GM12873 (cell line): ENCODE measurements around the gene VPS35.

ENCODE experiments used
- CTCF ChIP-seq: IDR thresholded peaks from 2 replicates; pipeline ENCODE4 v1.5.1; 2012; ENCODE audit warnings: low read depth, mild to moderate bottlenecking, moderate library complexity, low read length, control low read depth; ENCODE audit not compliant: insufficient read depth; ENCODE audit errors: missing control alignments

The VPS35 gene

DNA sequence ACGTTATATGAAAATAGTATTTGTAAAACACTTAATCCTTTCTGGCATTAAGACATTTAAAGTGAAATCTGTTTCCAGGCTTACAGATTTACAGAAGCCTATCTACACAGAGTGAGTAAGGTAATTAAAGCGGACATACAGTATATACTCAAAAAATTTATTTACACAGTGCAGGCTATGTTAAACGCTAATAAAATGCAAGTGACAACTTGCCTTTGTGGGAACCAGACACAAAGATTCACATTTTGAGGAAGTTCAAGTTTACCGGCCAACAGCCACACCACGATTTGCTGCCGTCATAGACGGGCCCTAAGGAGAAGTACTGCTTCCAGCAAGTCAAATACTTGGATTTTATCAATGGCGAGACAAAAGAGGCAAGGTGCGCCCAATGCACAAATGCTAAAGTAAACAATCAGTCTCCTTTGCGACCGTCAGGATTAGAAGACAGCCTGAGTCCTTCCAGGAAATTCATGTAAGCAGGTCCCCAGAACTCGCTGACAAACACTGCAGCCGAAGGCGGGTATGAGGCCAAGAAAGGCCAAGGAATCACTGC lies 801 bp downstream of the VPS35 start:
- no peak for TF ChIP-seq CTCF

DNA sequence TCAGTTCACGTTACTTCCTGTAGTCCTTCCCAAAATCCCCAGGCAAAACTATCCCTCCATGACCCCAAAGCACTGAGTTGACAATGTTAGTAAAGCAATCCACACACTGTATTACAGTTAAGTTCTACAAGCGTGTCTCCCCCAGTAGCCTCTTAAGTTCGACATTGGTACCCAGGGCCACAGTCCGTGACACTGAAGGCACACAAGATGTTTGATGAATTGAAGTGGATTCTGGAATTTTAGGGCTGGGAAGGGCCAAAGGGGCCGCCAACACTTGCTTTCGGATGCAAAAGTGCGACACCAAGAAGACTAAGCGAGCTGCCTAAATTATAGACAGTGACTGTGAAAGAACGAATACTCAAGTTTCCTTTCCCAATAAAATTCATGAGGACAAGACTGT lies 1.5 kb downstream of the VPS35 start:
- TF ChIP-seq CTCF: no peak

- TF ChIP-seq CTCF: no peak
Observed at GRCh38 chr16:46686815-46687473, 2.0 kb downstream of the VPS35 start.

GRCh38 chr16:46673320-46674013 lies 15.5 kb downstream of the VPS35 start:
- TF ChIP-seq CTCF: peak; percentile 98

GRCh38 chr16:46662123-46662522 lies 26.9 kb downstream of the VPS35 start:
- TF ChIP-seq CTCF: no peak

- peak; percentile 16 for TF ChIP-seq CTCF
Observed at GRCh38 chr16:46658925-46659324, 30.1 kb downstream of the VPS35 start.

- no peak for TF ChIP-seq CTCF
Observed at GRCh38 chr16:46651305-46651704, 37.7 kb downstream of the VPS35 start.
